HepG2 (cell line): Measurements from ENCODE around the gene HRH3. TPM values are rescaled to one million over a fixed set of nuclear protein-coding genes. Genes with fewer than 3 reads are reported as not detected.

Source experiments
- AGO1 ChIP-seq: fragments of 200-400 bp; formaldehyde crosslinking; IDR thresholded peaks from 2 replicates; pipeline ENCODE4 v1.6.1; 2017; ENCODE audit warnings: mild to moderate bottlenecking, low read depth, low read length, moderate library complexity; ENCODE audit not compliant: poor library complexity, severe bottlenecking
- ARNTL ChIP-seq: sonication (generic); formaldehyde crosslinking; IDR thresholded peaks from 2 replicates; pipeline ENCODE4 v1.4.0; 2020; ENCODE audit warnings: mild to moderate bottlenecking, missing genetic modification reagents
- FLYWCH1 ChIP-seq: sonication (generic); formaldehyde crosslinking; IDR thresholded peaks from 2 replicates; pipeline ENCODE4 v1.8.1; 2023; ENCODE audit warnings: mild to moderate bottlenecking, missing genetic modification reagents
- FOXA1 ChIP-seq, 2 experiments: fragments of 450-650 bp in 1 of 2; sonication (generic) in 1 of 2; formaldehyde crosslinking in 1 of 2; IDR thresholded peaks; 2 replicates each; pipeline versions ENCODE4 v1.4.0 to v1.6.1; 2016 to 2020; ENCODE audit warnings: missing genetic modification reagents in 1 of 2
- HNRNPL ChIP-seq: fragments of 200-400 bp; formaldehyde crosslinking; IDR thresholded peaks from 2 replicates; pipeline ENCODE4 v1.6.1; 2017; ENCODE audit warnings: mild to moderate bottlenecking, low read depth, low read length
- NONO ChIP-seq, 2 experiments: fragments of 450-650 bp in 1 of 2; sonication (generic) in 1 of 2; formaldehyde crosslinking in 1 of 2; IDR thresholded peaks in 1 of 2; conservative IDR thresholded peaks in 1 of 2; 2 replicates each; pipeline versions ENCODE4 v1.6.1 to v1.8.0; 2017 to 2022; ENCODE audit warnings: mild to moderate bottlenecking in 1 of 2, missing genetic modification reagents in 1 of 2, moderate library complexity in 1 of 2
- NR1H2 ChIP-seq: sonication (generic); formaldehyde crosslinking; IDR thresholded peaks from 2 replicates; pipeline ENCODE4 v1.8.1; 2022; ENCODE audit warnings: low read depth, missing genetic modification reagents, borderline replicate concordance
- PTBP1 ChIP-seq: fragments of 200-400 bp; formaldehyde crosslinking; IDR thresholded peaks from 2 replicates; pipeline ENCODE4 v1.6.1; 2018; ENCODE audit warnings: low read length, low read depth; ENCODE audit not compliant: poor library complexity, severe bottlenecking
- SMC3 ChIP-seq: IDR thresholded peaks from 2 replicates; pipeline ENCODE4 v1.6.1; 2011; ENCODE audit warnings: low read length, improper control_type of control experiment
- SNAI1 ChIP-seq: sonication (generic); formaldehyde crosslinking; IDR thresholded peaks from 2 replicates; pipeline ENCODE4 v1.5.0; 2020; ENCODE audit warnings: mild to moderate bottlenecking, missing genetic modification reagents, borderline replicate concordance
- SP1 ChIP-seq, 2 experiments: fragments of 450-650 bp in 1 of 2; sonication (generic) in 1 of 2; formaldehyde crosslinking in 1 of 2; IDR thresholded peaks; 2 replicates each; pipeline versions ENCODE4 v1.4.0 to v1.6.1; 2016 to 2020; ENCODE audit warnings: missing genetic modification reagents in 1 of 2
- YEATS4 ChIP-seq: sonication (generic); formaldehyde crosslinking; IDR thresholded peaks from 2 replicates; pipeline ENCODE4 v1.4.0; 2020; ENCODE audit warnings: missing genetic modification reagents, borderline replicate concordance
- ZFX ChIP-seq: sonication (generic); formaldehyde crosslinking; IDR thresholded peaks from 2 replicates; pipeline ENCODE4 v1.4.0; 2020; ENCODE audit warnings: mild to moderate bottlenecking, low read depth, missing genetic modification reagents, moderate library complexity
- ZIK1 ChIP-seq: sonication (generic); formaldehyde crosslinking; IDR thresholded peaks from 2 replicates; pipeline ENCODE4 v1.5.0; 2020; ENCODE audit warnings: mild to moderate bottlenecking, low read depth, missing genetic modification reagents, borderline replicate concordance
- ZNF207 ChIP-seq: fragments of 450-650 bp; IDR thresholded peaks from 2 replicates; pipeline ENCODE4 v1.6.1; 2016; ENCODE audit warnings: antibody characterized with exemption, borderline replicate concordance
- ZNF263 ChIP-seq: sonication (generic); formaldehyde crosslinking; IDR thresholded peaks from 2 replicates; pipeline ENCODE4 v1.4.0; 2020; ENCODE audit warnings: missing genetic modification reagents
- ZNF282 ChIP-seq: fragments of 450-650 bp; IDR thresholded peaks from 2 replicates; pipeline ENCODE4 v1.6.1; 2018; ENCODE audit not compliant: partially characterized antibody
- ZNF543 ChIP-seq: sonication (generic); formaldehyde crosslinking; IDR thresholded peaks from 2 replicates; pipeline ENCODE4 v1.4.0; 2020; ENCODE audit warnings: mild to moderate bottlenecking, missing genetic modification reagents
- ZNF552 ChIP-seq: sonication (generic); formaldehyde crosslinking; IDR thresholded peaks from 2 replicates; pipeline ENCODE4 v1.9.0; 2022; ENCODE audit warnings: missing genetic modification reagents, mild to moderate bottlenecking, borderline replicate concordance
- polyA plus RNA-seq, 8 experiments: library from polyadenylated mRNA; depleted of rRNA in 3 of 8; stranded (reverse) in 7 of 8; unstranded in 1 of 8; fragments of >200 nt; fragmentation: Illumina TruSeq in 4 of 8; extraction: Trizol in 4 of 8; gene quantifications; 2 replicates each; pipeline versions ENCODE4 v1.2.1 to v1.2.3, GENCODE V29; 2011 to 2016; ENCODE audit warnings: low read depth in 4 of 8, missing spikeins in 1 of 8, mixed read lengths in 1 of 8; ENCODE audit not compliant: insufficient read depth in 1 of 8
- total RNA-seq, 5 experiments: library from RNA; depleted of rRNA; stranded (reverse); fragments of >200 nt; fragmentation: Illumina TruSeq; extraction: Trizol; gene quantifications; 2 replicates each; pipeline ENCODE4 v1.2.3, GENCODE V29; 2016; ENCODE audit warnings: low read depth in 1 of 5
- TF ChIP-seq, protein P1 (sequence below): sonication (generic); formaldehyde crosslinking; IDR thresholded peaks from 2 replicates; pipeline ENCODE4 v1.9.0; 2021; ENCODE audit warnings: mild to moderate bottlenecking, missing genetic modification reagents
- TF ChIP-seq, protein P2 (sequence below): IDR thresholded peaks from 2 replicates; pipeline ENCODE4 v1.6.1; 2018; ENCODE audit warnings: missing genetic modification reagents
- TF ChIP-seq, protein P3 (sequence below): sonication (generic); formaldehyde crosslinking; IDR thresholded peaks from 2 replicates; pipeline ENCODE4 v1.5.1; 2020; ENCODE audit warnings: missing genetic modification reagents, mild to moderate bottlenecking, borderline replicate concordance

HRH3 gene
- total and polyA plus RNA-seq, 2 of the 13 experiments (the other 11 are each of a cell fraction or from before 2014, with no cell fraction given), result 0.18 TPM; not detected in 1

DNA sequence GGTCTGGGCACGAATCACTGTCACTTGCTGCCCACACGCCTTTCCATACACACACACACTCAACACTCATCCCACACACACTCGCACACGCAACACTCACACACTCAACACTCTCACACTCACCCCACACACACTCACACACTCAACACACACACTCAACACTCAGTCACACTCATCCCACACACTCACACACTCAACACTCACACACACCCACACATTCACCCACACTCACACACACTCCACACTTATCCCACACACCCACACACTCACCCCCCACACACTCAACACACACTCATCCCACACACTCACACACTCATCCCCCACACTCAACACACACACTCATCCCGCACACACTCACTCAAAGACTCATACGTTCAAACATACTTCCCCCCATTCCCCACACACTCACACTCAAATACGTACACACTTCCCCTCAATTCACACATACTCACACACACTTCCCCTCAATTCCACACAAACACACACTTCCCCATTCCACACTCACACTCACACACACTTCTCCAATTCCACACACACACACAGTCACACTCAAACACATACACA, 9.0 kb upstream of the HRH3 start (continued):
- TF ChIP-seq ZNF552 (CRISPR knock-in tag), result no peak
- peak; percentile 51; the same call in 1 of the 2 replicates for TF ChIP-seq SP1 (IDR thresholded peaks at IDR 0.05)
- TF ChIP-seq SP1 (CRISPR knock-in tag; IDR thresholded peaks at IDR 0.05), result no peak
- TF ChIP-seq, protein P1, sequence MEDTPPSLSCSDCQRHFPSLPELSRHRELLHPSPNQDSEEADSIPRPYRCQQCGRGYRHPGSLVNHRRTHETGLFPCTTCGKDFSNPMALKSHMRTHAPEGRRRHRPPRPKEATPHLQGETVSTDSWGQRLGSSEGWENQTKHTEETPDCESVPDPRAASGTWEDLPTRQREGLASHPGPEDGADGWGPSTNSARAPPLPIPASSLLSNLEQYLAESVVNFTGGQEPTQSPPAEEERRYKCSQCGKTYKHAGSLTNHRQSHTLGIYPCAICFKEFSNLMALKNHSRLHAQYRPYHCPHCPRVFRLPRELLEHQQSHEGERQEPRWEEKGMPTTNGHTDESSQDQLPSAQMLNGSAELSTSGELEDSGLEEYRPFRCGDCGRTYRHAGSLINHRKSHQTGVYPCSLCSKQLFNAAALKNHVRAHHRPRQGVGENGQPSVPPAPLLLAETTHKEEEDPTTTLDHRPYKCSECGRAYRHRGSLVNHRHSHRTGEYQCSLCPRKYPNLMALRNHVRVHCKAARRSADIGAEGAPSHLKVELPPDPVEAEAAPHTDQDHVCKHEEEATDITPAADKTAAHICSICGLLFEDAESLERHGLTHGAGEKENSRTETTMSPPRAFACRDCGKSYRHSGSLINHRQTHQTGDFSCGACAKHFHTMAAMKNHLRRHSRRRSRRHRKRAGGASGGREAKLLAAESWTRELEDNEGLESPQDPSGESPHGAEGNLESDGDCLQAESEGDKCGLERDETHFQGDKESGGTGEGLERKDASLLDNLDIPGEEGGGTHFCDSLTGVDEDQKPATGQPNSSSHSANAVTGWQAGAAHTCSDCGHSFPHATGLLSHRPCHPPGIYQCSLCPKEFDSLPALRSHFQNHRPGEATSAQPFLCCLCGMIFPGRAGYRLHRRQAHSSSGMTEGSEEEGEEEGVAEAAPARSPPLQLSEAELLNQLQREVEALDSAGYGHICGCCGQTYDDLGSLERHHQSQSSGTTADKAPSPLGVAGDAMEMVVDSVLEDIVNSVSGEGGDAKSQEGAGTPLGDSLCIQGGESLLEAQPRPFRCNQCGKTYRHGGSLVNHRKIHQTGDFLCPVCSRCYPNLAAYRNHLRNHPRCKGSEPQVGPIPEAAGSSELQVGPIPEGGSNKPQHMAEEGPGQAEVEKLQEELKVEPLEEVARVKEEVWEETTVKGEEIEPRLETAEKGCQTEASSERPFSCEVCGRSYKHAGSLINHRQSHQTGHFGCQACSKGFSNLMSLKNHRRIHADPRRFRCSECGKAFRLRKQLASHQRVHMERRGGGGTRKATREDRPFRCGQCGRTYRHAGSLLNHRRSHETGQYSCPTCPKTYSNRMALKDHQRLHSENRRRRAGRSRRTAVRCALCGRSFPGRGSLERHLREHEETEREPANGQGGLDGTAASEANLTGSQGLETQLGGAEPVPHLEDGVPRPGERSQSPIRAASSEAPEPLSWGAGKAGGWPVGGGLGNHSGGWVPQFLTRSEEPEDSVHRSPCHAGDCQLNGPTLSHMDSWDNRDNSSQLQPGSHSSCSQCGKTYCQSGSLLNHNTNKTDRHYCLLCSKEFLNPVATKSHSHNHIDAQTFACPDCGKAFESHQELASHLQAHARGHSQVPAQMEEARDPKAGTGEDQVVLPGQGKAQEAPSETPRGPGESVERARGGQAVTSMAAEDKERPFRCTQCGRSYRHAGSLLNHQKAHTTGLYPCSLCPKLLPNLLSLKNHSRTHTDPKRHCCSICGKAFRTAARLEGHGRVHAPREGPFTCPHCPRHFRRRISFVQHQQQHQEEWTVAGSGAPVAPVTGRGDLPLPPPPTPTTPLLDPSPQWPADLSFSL (CRISPR knock-in tag), result peak; percentile 82
- no peak for TF ChIP-seq NR1H2 (CRISPR knock-in tag)
- no peak for TF ChIP-seq PTBP1
- no peak for TF ChIP-seq FLYWCH1 (CRISPR knock-in tag)
- peak; percentile 64 for TF ChIP-seq ZNF282
- TF ChIP-seq HNRNPL, result 0 out of 2 replicates have a peak, but pooled peaks have one; percentile 39
- no peak for TF ChIP-seq ZNF263 (CRISPR knock-in tag)
- TF ChIP-seq FOXA1 (IDR thresholded peaks at IDR 0.05), result 0 out of 2 replicates have a peak, but pooled peaks have one; percentile 19
- no peak for TF ChIP-seq FOXA1 (CRISPR knock-in tag; IDR thresholded peaks at IDR 0.05)
- peak; percentile 95 for TF ChIP-seq ZNF207
- no peak for TF ChIP-seq ZNF543 (CRISPR knock-in tag)
- 0 out of 2 replicates have a peak, but pooled peaks have one; percentile 19 for TF ChIP-seq ZFX
- TF ChIP-seq, protein P2, sequence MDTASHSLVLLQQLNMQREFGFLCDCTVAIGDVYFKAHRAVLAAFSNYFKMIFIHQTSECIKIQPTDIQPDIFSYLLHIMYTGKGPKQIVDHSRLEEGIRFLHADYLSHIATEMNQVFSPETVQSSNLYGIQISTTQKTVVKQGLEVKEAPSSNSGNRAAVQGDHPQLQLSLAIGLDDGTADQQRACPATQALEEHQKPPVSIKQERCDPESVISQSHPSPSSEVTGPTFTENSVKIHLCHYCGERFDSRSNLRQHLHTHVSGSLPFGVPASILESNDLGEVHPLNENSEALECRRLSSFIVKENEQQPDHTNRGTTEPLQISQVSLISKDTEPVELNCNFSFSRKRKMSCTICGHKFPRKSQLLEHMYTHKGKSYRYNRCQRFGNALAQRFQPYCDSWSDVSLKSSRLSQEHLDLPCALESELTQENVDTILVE, result no peak
- TF ChIP-seq, protein P3, sequence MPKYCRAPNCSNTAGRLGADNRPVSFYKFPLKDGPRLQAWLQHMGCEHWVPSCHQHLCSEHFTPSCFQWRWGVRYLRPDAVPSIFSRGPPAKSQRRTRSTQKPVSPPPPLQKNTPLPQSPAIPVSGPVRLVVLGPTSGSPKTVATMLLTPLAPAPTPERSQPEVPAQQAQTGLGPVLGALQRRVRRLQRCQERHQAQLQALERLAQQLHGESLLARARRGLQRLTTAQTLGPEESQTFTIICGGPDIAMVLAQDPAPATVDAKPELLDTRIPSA, result no peak
- TF ChIP-seq SNAI1 (CRISPR knock-in tag), result no peak
- no peak for TF ChIP-seq ARNTL
- no peak for TF ChIP-seq ZIK1 (CRISPR knock-in tag)
- TF ChIP-seq NONO (IDR thresholded peaks at IDR 0.05), result 0 out of 2 replicates have a peak, but pooled peaks have one; percentile 21
- TF ChIP-seq NONO (CRISPR knock-in tag; conservative IDR thresholded peaks at IDR 0.05), result no peak
- no peak for TF ChIP-seq SMC3
- TF ChIP-seq AGO1, result no peak
- no peak for TF ChIP-seq YEATS4 (CRISPR knock-in tag)
